T-helper 2 cell (primary cell): ENCODE measurements around the gene CIAO3.

ENCODE experiments used
- DNase-seq, 5 experiments: peaks; one replicate each; pipeline versions ENCODE4 v3.0.0 to v3.0.0-alpha.2; 2012 to 2022

Gene CIAO3

GRCh38 chr16:775236-775796 is 34.5 kb upstream of the CIAO3 start:
- DNase-seq = no peak

GRCh38 chr16:774086-775001 is 33.5 kb upstream of the CIAO3 start:
- no peak for DNase-seq

DNA sequence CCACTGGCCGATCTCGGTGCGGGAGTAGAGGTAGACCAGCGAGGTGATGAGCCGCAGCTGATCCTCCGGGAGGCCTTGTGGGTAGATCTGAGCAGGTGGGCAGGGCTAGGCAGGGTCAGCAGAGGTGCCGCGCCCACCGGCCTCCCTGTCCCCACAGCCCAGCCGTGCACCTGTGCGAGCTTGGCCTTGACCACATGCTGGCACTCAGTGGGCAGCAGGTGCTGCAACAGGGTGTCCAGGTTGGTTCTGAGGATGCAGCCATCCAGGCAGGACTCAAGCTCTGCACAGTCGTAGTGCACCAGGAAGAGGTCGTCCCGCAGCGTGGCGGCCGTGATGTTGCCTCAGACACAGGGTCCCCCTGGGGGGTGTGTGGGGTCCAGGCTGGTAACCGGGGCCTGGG is 32.2 kb upstream of the CIAO3 start:
- no peak for DNase-seq

GRCh38 chr16:770411-770810 is 29.6 kb upstream of the CIAO3 start:
- DNase-seq = no peak

DNA sequence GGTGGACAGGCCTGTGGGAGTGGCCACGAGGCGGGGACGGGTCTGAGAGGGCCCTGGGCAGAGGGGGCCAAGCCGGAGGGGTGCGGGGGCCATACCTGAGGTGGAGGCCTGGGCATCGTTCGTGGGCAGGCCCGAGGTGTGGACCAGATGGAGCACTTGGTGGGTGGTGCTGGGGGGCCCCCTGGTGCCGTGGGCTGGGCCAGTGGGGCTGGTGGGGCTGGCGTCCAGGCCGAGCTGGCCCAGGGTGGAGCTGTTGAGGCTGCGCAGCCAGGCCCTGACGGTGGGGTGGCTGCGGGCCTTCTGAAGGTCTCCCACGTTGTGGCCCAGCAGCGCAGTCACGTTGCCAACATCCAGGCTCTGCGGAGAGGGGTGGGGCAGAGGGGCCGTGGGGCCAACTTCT is 29.1 kb upstream of the CIAO3 start:
- DNase-seq = no peak

- no peak for DNase-seq
Measured at GRCh38 chr16:769184-769784, 28.5 kb upstream of the CIAO3 start.

- DNase-seq = no peak
Measured at GRCh38 chr16:768428-768827, 27.6 kb upstream of the CIAO3 start.

DNA sequence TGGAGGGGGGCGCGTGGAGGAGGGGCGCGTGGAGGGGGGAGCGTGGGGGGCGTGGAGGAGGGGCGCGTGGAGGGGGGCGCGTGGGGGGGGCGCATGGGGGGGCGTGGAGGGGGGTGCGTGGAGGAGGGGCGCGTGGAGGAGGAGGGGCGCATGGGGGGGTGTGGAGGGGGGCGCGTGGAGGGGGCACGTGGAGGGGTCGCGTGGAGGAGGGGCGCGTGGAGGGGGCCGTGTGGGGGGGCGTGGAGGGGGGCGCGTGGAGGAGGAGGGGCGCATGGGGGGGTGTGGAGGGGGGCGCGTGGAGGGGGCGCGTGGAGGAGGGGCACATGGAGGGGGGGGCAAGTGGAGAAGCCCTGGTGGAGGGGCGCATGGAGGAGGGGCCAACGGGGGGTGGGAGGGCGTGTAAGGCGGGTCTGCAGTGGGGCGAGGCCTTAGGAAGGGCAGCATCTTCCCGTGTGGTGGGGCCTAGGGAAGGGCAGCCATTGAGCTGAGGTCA is 27.0 kb upstream of the CIAO3 start:
- DNase-seq = no peak

DNA sequence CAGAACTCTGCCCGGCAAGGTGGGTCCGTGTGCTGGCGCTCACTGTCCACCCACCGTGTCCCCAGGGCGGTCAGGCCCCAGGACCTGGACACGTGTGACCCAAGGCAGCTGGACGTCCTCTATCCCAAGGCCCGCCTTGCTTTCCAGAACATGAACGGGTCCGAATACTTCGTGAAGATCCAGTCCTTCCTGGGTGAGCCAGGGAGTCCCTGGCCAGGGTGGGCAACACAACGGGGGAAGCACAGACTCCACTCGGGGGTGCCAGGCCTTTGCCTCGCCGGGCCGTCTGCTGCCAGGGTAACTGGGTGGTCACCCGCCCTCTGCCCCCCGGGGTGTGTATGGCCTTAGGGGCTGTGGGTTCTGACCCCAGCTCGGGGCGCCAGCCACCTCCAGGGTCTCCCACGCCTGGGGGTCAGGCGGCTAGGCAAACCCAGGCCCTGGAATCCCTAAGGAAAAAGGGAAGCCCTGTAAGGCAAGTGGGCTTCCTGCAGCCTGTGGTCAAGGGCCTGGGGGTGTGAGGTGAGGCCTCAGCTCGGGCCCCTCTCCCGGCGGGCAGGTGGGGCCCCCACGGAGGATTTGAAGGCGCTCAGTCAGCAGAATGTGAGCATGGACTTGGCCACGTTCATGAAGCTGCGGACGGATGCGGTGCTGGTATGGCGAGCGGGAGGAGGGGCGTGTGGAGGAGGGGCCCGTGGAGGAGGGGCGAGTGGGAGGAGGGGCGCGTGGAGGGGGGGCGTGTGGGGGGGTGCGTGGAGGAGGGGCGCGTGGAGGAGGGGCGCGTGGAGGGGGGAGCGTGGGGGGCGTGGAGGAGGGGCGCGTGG is 26.2 kb upstream of the CIAO3 start:
- DNase-seq = no peak

- DNase-seq = no peak
Measured at GRCh38 chr16:766008-766819, 25.4 kb upstream of the CIAO3 start.

GRCh38 chr16:765488-765865 is 24.7 kb upstream of the CIAO3 start:
- DNase-seq = no peak

- no peak for DNase-seq
Measured at GRCh38 chr16:764848-765487, 24.2 kb upstream of the CIAO3 start.

- DNase-seq = no peak
Measured at GRCh38 chr16:764184-764750, 23.5 kb upstream of the CIAO3 start.

- DNase-seq = no peak
Measured at GRCh38 chr16:763369-764183, 22.8 kb upstream of the CIAO3 start.

DNA sequence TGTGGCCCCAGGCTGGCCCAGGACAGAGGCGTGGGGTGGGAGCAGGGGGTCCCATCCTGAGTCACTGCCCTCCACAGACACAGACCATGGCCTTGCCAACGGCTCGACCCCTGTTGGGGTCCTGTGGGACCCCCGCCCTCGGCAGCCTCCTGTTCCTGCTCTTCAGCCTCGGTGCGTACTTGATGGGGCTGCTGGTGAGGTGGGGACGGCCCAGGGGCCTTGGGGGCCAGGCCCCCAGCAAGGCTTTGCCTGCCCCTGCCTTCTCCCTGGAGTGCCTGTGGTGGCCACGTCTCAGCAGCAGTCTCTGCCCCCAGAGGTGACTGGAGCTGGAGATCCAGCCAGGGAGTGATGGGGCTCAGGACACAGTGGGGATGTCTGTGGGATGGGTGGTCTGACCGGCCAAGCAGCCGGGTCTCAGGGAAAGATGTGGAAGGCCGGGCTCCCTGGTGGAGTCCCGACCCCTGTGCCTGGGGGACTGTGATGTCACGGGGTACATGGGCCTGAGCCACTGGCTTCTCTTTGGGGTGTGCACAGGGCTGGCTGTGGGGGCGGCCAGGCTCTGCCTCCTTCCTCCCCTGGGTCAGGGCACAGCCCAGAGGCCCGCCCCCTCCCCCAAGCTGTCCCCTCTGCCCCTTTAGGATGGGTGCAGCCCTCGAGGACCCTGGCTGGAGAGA is 21.9 kb upstream of the CIAO3 start:
- DNase-seq = no peak

DNA sequence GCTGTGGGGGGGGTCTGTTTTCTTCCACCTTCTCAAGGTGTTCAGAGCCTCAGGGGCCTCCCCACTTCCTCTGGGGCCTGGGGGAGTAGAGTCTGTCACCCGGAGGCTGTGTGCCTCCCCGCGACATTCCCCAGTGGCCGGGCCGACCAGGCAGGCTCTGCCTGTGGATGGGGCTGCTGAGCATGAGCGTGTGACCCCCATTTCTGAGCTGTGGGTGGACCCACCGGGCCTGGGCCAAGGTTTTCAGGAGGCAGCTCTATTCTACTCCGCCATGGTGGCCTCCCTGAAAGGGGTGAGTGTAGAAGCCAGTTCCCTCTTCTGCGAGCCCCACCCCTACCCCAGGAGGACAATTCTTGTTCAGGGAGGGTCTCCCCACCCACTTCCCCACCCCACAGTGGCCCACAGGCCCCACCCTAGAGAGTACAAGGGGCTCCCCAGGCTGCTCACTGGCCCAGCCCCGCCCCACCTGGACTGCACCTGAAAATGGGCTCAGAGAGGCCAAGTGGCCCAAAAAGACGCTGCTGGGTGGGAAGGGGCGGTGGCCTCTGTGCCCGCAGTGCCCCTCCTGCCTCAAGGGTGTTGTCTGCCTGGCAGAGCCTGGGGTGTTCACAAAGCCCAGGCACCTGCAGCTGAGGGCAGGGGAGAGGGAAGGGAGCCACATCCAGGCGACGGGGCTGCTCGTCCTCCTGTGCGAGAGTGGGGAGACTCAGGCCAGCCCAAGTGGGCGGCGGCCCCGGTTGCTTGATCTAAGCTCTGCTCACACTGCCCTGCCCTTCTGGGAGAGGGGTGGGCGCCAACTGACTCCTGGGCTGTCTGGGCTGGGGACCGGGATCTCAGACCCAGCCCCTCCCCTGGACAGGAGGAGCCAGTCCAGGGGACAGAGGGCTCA is 21.1 kb upstream of the CIAO3 start:
- no peak for DNase-seq

- DNase-seq = no peak
Measured at GRCh38 chr16:760545-761343, 19.9 kb upstream of the CIAO3 start, which contains the start of gene MSLN. TSS of gene MSLN (plus strand) at chr16:760734. CDS start at chr16:762681, 1,947 bp downstream.

DNA sequence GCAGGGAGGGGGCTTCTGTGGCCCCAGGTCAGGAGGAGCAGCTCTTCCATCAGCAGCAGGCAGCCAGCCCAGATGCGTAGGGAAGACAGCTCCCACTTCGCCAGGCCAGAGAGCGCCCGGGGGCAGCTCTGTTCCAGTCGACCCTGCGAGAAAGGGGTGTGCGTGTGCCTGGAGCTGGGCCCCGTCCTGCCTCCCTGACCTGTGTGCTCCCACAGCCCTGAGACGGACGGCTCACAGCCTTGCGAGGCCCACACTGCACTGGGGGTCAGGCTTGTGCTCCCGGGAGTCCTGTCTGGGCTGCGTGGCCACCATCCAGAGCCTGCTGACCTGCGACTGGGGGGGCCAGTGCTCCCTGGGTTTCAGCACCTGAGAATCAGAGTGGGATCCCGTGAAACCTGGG is 19.3 kb upstream of the CIAO3 start:
- no peak for DNase-seq
